Nucleus accumbens (tissue), 56 donors: ENCODE results near the gene PRKAG2.

Experiments used
- DNase-seq, 56 donors: peaks; one replicate each; lab custom pipeline; 2025; lab: John Stamatoyannopoulos, UW

Gene PRKAG2

GRCh38 chr7:151691449-151691848, 185.5 kb downstream of the PRKAG2 start:
- no peak for DNase-seq

GRCh38 chr7:151690606-151691005, 186.3 kb downstream of the PRKAG2 start:
- DNase-seq, result no peak

GRCh38 chr7:151689196-151689971, 187.5 kb downstream of the PRKAG2 start:
- peak in 30 of 56 donors; percentile 11 to 75 (median 44) for DNase-seq

- DNase-seq, result no peak
These were observed 188.6 kb downstream of the PRKAG2 start for GRCh38 chr7:151688236-151688780.

- DNase-seq, result no peak
These were observed 189.2 kb downstream of the PRKAG2 start for GRCh38 chr7:151687523-151688235.

- no peak for DNase-seq
These were observed 190.1 kb downstream of the PRKAG2 start for GRCh38 chr7:151686826-151687225.

GRCh38 chr7:151686016-151686766, 190.7 kb downstream of the PRKAG2 start:
- DNase-seq, result no peak

GRCh38 chr7:151684408-151685175, 192.3 kb downstream of the PRKAG2 start:
- no peak for DNase-seq

- DNase-seq, result no peak
These were observed 193.1 kb downstream of the PRKAG2 start for GRCh38 chr7:151683615-151684407.

GRCh38 chr7:151682831-151683614, 193.9 kb downstream of the PRKAG2 start:
- peak in 32 of 56 donors; percentile 13 to 75 (median 42) for DNase-seq

- DNase-seq, result no peak
These were observed 195.2 kb downstream of the PRKAG2 start for GRCh38 chr7:151681726-151682125.

- no peak for DNase-seq
These were observed 196.1 kb downstream of the PRKAG2 start for GRCh38 chr7:151680810-151681209.

GRCh38 chr7:151679881-151680612, 196.9 kb downstream of the PRKAG2 start:
- no peak for DNase-seq

GRCh38 chr7:151679071-151679708, 197.7 kb downstream of the PRKAG2 start:
- DNase-seq, result peak in 1 of 56 donors; percentile 35

- DNase-seq, result no peak
These were observed 198.7 kb downstream of the PRKAG2 start for GRCh38 chr7:151678227-151678604.

GRCh38 chr7:151677581-151678226, 199.2 kb downstream of the PRKAG2 start:
- no peak for DNase-seq

- no peak for DNase-seq
These were observed 200.2 kb downstream of the PRKAG2 start for GRCh38 chr7:151676759-151677158.
